Small intestine (tissue), 7 donors: ENCODE results near the gene TJP3. TPM values are rescaled to one million over a fixed set of nuclear protein-coding genes. Genes with fewer than 3 reads are reported as not detected.

Experiments used
- DNase-seq, 2 donors: peaks; one replicate each; pipeline versions ENCODE4 v3.0.0 to v3.0.0-alpha.2; 2013
- FAIRE-seq: peaks from 2 replicates; lab custom pipeline; 2012; peaks lifted over from hg19 to GRCh38; lab: Jason Lieb, UNC
- H3K27ac ChIP-seq, 3 donors: one replicate each; pipeline ENCODE4 v1.5.1; 2013; ENCODE audit warnings: low read length in 2 of 3, mild to moderate bottlenecking in 2 of 3, control low read depth in 1 of 3, inconsistent platforms in 1 of 3, low read depth in 1 of 3, moderate library complexity in 1 of 3
- H3K27me3 ChIP-seq, 3 donors: one replicate each; pipeline ENCODE4 v1.6.1; 2013; ENCODE audit warnings: low read length in 3 of 3, inconsistent platforms in 1 of 3; ENCODE audit not compliant: control insufficient read depth in 3 of 3, insufficient read depth in 3 of 3
- H3K36me3 ChIP-seq, 3 donors: one replicate each; pipeline ENCODE4 v1.6.1; 2013; ENCODE audit warnings: low read length in 3 of 3, inconsistent platforms in 1 of 3, low read depth in 1 of 3, mild to moderate bottlenecking in 1 of 3, moderate library complexity in 1 of 3; ENCODE audit not compliant: control insufficient read depth in 3 of 3, insufficient read depth in 2 of 3
- H3K4me1 ChIP-seq, 3 donors: one replicate each; pipeline ENCODE4 v1.6.1; 2013; ENCODE audit warnings: low read length in 2 of 3, inconsistent platforms in 1 of 3, low read depth in 1 of 3, mild to moderate bottlenecking in 1 of 3, moderate library complexity in 1 of 3; ENCODE audit not compliant: control insufficient read depth in 3 of 3, insufficient read depth in 2 of 3
- H3K4me3 ChIP-seq, 3 donors: one replicate each; pipeline ENCODE4 v1.5.1; 2013; ENCODE audit warnings: low read length in 3 of 3, control low read depth in 1 of 3, inconsistent platforms in 1 of 3, low read depth in 1 of 3, mild to moderate bottlenecking in 1 of 3, moderate library complexity in 1 of 3
- H3K9me3 ChIP-seq, 2 donors: one replicate each; pipeline ENCODE4 v1.6.1; 2013; ENCODE audit warnings: low read depth in 1 of 2, low read length in 1 of 2; ENCODE audit not compliant: control insufficient read depth in 2 of 2, insufficient read depth in 1 of 2
- WGBS, 3 donors: extraction: QIAGEN DNeasy Blood & Tissue Kit; methylation state at CpG; one replicate each; pipeline ENCODE4 v1.1.7; 2013; 5-methylcytosine and 5-hydroxymethylcytosine counted together
- polyA plus RNA-seq, 4 donors: library from polyadenylated mRNA; stranded (reverse) in 3 of 4; unstranded in 1 of 4; fragments of 200-250 nt in 3 of 4; fragments of 120-200 nt in 1 of 4; gene quantifications; one replicate each; pipeline versions ENCODE4 v1.2.1 to v1.2.3, GENCODE V29; 2013
- donor health status: healthy with polysubstance abuse.
- donor health status: control.
- donor health status: control.
- donor health status: Bipolar disorder and iron deficiency.
- donor health status: healthy.

TJP3 gene
- polyA plus RNA-seq, 4 donors = 74.5 to 385 (median 188) TPM

DNA sequence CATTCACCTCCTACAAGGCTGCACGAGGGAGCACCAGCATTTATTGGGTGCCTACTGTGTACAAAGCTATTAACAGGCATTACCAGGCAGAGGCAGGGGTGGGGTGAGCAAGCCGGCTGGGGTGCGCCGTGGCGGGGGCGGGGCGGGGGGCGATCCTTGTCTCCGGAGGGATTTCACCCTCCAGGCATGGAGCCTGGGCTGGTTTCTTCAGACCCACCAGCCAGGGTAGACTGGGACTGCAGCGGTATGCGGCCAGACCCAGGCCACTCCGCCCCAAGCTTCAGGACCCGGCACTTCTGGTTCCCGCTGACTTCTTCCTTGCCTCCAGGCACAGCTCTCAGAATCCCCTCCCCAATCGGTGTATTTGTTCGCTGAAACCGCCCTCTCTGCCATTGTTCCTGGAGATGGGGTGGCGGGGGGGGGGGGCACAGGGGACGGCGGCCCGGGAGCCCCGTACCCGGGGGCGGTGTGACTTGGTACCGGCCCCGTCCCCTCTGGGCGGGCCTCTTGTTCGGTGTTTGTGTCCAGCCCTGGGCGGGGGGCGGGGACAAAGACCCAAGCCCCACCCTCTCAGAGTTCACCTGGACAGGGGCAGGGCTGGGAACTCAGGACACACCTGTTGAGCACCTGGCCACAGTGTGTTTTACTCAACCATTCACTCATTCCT is 14.4 kb downstream of the TJP3 start:
- peak overlapping the region; percentile 56 to 74 (median 66) for H3K4me3 ChIP-seq
- FAIRE-seq (no peak), DNase-seq (peak; percentile 80 to 92)
- H3K4me1 ChIP-seq = peaks cover 0 to 25% (median 0%) of the 10 kb centered on the region in 3 donors
- peaks cover 0 to 5% (median 3%) of the 10 kb centered on the region in 3 donors for H3K27me3 ChIP-seq
- H3K9me3 ChIP-seq = no peaks in the 10 kb centered on the region
- peak overlapping the region; percentile 74 to 86 (median 85) for H3K27ac ChIP-seq
- H3K36me3 ChIP-seq = peaks cover 0 to 12% (median 0%) of the 10 kb centered on the region in 3 donors
- WGBS, 3 donors = 4 to 5% (median 5%) methylated on average over 21 to 30 of the region's 30 CpGs

DNA sequence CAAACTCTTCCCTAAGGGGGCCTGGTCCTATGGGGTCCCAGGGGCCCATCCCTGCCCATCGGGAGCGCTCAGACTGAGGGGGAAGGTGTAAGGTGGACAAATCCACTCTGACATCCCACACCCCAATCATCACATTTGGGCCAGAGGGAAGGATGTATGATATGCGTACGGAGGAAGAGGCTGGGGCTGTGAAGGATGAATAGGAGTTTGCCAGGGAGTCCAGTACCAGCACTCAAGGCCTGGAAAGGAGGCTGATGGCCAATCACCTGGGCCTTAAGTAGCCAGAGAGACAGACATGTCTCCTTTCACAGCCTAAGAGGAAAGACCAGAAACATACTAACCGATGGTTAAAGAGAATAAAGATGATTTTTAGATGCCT is 14.9 kb downstream of the TJP3 start:
- DNase-seq = no peak
- H3K9me3 ChIP-seq = no peaks in the 10 kb centered on the region
- peaks cover 0 to 25% (median 0%) of the 10 kb centered on the region in 3 donors for H3K4me1 ChIP-seq
- peaks cover 0 to 5% (median 3%) of the 10 kb centered on the region in 3 donors for H3K27me3 ChIP-seq
- H3K27ac ChIP-seq = peak overlapping the region in 2 of 3 donors; percentile 6 to 57
- WGBS, 3 donors = 78 to 88% (median 87%) methylated on average over 5 of the region's 5 CpGs
- H3K4me3 ChIP-seq = peak overlapping the region in 2 of 3 donors; percentile 66 to 74
- FAIRE-seq = no peak
- H3K36me3 ChIP-seq = peaks cover 0 to 13% (median 0%) of the 10 kb centered on the region in 3 donors

DNA sequence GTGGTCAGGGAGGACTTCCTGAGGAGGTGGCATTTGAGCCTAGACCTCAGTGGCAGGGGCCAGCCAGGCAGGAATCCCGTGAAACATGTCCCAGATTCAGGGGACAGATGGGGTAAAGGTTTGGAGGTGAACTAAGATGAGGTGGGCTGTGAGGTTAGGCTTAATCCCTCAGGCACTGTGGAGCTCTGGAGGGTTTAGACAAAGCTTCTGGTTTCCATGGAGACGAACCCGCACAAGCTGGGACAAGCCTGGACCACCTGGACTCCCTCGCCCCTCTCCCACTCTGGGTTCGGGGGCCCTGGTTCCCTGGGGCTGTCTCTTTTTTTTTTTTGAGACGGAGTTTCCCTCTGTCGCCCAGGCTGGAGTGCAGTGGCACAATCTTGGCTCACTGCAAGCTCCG is 15.7 kb downstream of the TJP3 start:
- FAIRE-seq = no peak
- H3K27me3 ChIP-seq = peaks cover 0 to 5% (median 3%) of the 10 kb centered on the region in 3 donors

DNA sequence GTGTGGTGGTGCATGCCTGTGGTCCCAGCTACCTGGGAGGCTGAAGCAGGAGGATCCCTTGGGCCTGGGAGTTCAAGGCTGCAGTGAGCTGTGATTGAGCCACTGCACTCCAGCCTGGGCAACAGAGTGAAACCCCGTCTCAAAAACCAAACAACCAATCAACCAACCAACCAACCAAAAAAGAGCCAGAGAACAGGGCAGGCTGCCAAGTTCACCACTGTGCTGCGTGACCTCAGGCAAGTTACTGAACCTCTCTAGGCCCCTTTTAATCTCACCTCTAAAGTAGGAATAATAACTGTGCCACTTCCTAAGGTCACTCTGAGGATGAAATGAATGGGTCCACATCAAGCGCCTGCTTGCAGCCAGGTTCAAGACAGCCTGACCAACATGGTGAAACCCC is 16.9 kb downstream of the TJP3 start:
- 47 to 59% (median 48%) methylated on average over 3 of the region's 3 CpGs for WGBS, 3 donors

More for the DNA sequence above, 15.7 kb downstream of the TJP3 start:
- peak overlapping the region in 1 of 3 donors; percentile 20 for H3K4me3 ChIP-seq
- peaks cover 0 to 5% of the 10 kb centered on the region in 2 donors for H3K9me3 ChIP-seq
- H3K27ac ChIP-seq = no peak overlapping the region
- 43 to 69% (median 45%) methylated on average over 5 to 8 of the region's 8 CpGs for WGBS, 3 donors
- no peak for DNase-seq
- peaks cover 0 to 22% (median 0%) of the 10 kb centered on the region in 3 donors for H3K4me1 ChIP-seq
- H3K36me3 ChIP-seq = peaks cover 0 to 20% (median 0%) of the 10 kb centered on the region in 3 donors

DNA sequence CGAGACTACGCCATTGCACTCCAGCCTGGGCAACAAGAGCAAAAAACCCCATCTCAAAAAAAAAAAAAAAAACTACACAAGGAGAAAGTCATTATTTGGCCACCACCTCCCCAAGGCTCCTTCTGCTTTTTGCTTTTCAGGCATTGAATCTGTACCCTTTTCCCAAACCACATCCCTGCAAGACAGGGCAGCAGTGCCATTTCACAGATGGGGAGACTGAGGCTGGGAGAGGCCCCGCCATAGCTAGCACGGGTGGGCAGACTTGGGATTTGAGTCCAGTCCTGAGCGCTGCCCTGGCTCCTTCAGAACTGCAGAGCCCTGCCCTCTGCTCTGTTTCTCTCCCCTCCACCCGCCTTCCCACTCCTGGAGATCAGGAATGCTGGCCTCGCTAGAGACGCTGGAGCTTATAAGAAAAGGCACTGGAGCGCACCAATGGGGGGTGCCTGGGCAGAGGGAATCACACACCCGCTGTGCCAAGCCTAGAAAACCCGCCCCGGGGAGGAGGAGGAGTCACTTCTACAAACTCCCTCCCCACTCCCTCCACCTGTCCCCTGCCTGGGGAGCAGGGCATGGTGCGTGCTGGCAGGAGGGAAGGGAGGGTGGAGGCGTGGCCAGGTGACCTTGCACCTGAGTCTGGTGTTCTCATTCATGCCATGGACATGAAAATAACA is 17.6 kb downstream of the TJP3 start:
- peaks cover 0 to 8% of the 10 kb centered on the region in 2 donors for H3K9me3 ChIP-seq
- H3K4me1 ChIP-seq = peaks cover 0 to 14% (median 0%) of the 10 kb centered on the region in 3 donors
- 15 to 22% (median 22%) methylated on average over 13 to 14 of the region's 14 CpGs for WGBS, 3 donors
- H3K27me3 ChIP-seq = peaks cover 0 to 5% (median 3%) of the 10 kb centered on the region in 3 donors
- peak overlapping the region in 2 of 3 donors; percentile 76 to 77 for H3K27ac ChIP-seq
- H3K4me3 ChIP-seq = no peak overlapping the region
- FAIRE-seq (no peak), DNase-seq (peak; percentile 74 to 98)
- H3K36me3 ChIP-seq = peaks cover 0 to 36% (median 2%) of the 10 kb centered on the region in 3 donors

More for the DNA sequence above, 16.9 kb downstream of the TJP3 start:
- H3K9me3 ChIP-seq = peaks cover 0 to 8% of the 10 kb centered on the region in 2 donors
- H3K4me3 ChIP-seq = no peak overlapping the region
- H3K27ac ChIP-seq = peak overlapping the region in 1 of 3 donors; percentile 12
- H3K27me3 ChIP-seq = peaks cover 0 to 5% (median 3%) of the 10 kb centered on the region in 3 donors
- FAIRE-seq = no peak
- no peak for DNase-seq
- peaks cover 0 to 31% (median 2%) of the 10 kb centered on the region in 3 donors for H3K36me3 ChIP-seq
- peaks cover 0 to 17% (median 0%) of the 10 kb centered on the region in 3 donors for H3K4me1 ChIP-seq

DNA sequence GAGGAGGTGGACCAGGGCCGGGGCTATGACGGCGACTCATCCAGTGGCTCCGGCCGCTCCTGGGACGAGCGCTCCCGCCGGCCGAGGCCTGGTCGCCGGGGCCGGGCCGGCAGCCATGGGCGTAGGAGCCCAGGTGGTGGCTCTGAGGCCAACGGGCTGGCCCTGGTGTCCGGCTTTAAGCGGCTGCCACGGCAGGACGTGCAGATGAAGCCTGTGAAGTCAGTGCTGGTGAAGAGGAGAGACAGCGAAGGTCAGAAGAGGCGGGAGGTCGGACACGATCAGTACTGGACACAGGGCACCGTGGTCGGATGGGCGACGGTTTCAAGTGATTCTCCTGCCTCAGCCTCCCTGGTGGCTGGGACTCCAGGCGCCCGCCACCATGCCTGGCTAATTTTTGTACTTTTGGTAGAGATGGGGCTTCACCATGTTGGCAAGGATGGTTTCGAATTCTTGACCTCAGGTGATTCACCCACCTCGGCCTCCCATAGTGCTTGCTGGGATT is 22.3 kb downstream of the TJP3 start:
- WGBS, 3 donors = 93 to 94% (median 93%) methylated on average over 29 to 32 of the region's 32 CpGs
- DNase-seq (no peak), FAIRE-seq (no peak)
- no peak overlapping the region for H3K27ac ChIP-seq
- peaks cover 0 to 5% (median 0%) of the 10 kb centered on the region in 3 donors for H3K4me1 ChIP-seq
- peaks cover 6 to 71% (median 7%) of the 10 kb centered on the region in 3 donors for H3K36me3 ChIP-seq
- H3K4me3 ChIP-seq = no peak overlapping the region
- H3K9me3 ChIP-seq = peaks cover 0 to 11% of the 10 kb centered on the region in 2 donors
- H3K27me3 ChIP-seq = no peaks in the 10 kb centered on the region

DNA sequence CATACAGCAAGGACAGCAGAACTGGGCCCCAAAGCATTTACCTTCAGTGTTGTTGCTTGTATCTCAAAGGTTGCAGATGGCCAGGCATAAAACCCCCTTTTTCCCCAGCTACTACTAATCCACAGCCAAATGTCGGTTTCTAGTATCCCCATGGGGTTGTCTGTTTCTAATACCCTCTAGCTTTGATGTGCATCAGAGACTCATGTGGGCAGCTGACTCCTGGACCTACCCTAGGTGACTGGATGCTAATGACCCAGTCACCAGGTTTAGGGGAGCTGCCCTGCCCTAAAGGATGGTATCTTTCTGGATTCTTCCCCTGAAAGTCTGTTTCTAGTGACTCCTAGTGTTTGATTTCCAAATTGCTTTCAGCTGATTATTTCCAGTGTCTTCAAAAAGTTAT is 23.9 kb downstream of the TJP3 start:
- no peaks in the 10 kb centered on the region for H3K27me3 ChIP-seq
- H3K9me3 ChIP-seq = peaks cover 0 to 11% of the 10 kb centered on the region in 2 donors
- 94 to 100% (median 95%) methylated on average over 1 of the region's 1 CpG for WGBS, 3 donors
- H3K4me3 ChIP-seq = no peak overlapping the region
- H3K27ac ChIP-seq = no peak overlapping the region
- DNase-seq = no peak
- no peak for FAIRE-seq
- H3K36me3 ChIP-seq = peaks cover 6 to 83% (median 15%) of the 10 kb centered on the region in 3 donors
- H3K4me1 ChIP-seq = no peaks in the 10 kb centered on the region
